BE2C (cell line): ENCODE measurements around the gene FTSJ3.
A peak's percentile ranks its signal among the peaks of the same experiment; 100 is the strongest.

Experiments
- DNase-seq: peaks from one replicate; pipeline ENCODE4 v3.0.0-alpha.2; 2020
- H3K27me3 ChIP-seq: fragments of 250-450 bp; sonication (Bioruptor Pico); 2 replicates; pipeline ENCODE4 v1.5.1; 2020; ENCODE audit warnings: mild to moderate bottlenecking
- H3K36me3 ChIP-seq: fragments of 250-450 bp; sonication (Bioruptor Pico); 2 replicates; pipeline ENCODE4 v1.5.1; 2020; ENCODE audit warnings: mild to moderate bottlenecking
- H3K4me1 ChIP-seq: fragments of 250-450 bp; sonication (Bioruptor Pico); 2 replicates; pipeline ENCODE4 v1.5.1; 2020
- H3K4me3 ChIP-seq: 2 replicates; pipeline ENCODE4 v1.5.1; 2011; ENCODE audit warnings: low read depth, low read length
- H3K9me3 ChIP-seq: fragments of 250-450 bp; sonication (Bioruptor Pico); 2 replicates; pipeline ENCODE4 v1.5.1; 2020
- TF ChIP-seq, protein P1 (sequence below): IDR thresholded peaks from 2 replicates; pipeline ENCODE4 v1.5.1; 2012; ENCODE audit warnings: mild to moderate bottlenecking, low read depth, low read length

The FTSJ3 gene

DNA sequence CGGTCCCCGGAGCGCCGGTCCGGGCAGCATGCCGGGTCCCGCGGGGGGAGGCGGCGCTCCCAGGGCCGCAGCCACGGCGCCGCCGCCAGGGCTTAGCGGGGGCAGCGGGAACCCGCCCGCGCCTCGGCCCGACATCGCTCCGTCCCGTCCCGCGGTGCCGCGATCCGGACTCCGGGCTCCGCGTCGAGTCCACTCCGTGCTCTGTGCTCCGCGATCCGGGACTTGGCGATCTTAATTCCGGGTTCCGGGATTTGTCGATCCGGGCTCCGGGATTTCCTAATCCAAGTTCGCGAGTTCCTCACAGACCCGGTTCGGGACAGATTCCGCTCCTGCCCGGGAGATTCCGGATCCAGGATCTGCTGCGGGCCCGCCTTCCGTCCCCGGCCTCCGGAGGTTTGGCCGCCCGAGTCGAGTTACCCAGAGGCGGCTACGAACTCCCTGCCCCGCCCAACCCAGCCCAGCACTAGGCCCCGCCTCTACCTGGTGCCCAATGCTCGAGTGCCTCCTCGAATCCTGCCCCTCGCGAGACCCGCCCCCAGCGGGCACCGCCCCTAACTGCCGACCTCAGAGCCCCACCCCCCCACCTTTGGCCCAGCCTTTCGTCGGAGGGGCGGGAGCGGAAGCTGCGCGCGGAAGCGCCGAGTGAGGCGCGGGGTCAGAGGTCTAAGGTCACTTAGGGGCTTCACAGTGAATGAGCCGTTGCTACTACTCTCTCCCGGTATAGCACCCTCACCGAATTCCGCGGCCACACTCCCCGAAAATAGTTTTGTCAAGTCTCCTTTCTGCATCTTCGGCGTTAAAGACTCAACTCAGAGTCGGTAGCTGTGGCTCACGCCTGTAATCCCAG, 15.3 kb upstream of the FTSJ3 start, which contains the start of gene SMARCD2:
Gene SMARCD2 (minus strand): TSS at position 146 of the 847 bp plus-strand sequence. CDS start 11 bp downstream, at position 135.
- Histone ChIP-seq H3K27me3 (no peaks in the 10 kb centered on the region), H3K4me1 (peaks cover 7% of the 10 kb centered on the region; the same call in 1 of the 2 replicates), H3K4me3 (peak within 1 kb of the TSS; percentile 97), H3K9me3 (no peaks in the 10 kb centered on the region), H3K36me3 (peaks cover 2% of the 10 kb centered on the region; the same call in 1 of the 2 replicates)
- TF ChIP-seq, protein P1, sequence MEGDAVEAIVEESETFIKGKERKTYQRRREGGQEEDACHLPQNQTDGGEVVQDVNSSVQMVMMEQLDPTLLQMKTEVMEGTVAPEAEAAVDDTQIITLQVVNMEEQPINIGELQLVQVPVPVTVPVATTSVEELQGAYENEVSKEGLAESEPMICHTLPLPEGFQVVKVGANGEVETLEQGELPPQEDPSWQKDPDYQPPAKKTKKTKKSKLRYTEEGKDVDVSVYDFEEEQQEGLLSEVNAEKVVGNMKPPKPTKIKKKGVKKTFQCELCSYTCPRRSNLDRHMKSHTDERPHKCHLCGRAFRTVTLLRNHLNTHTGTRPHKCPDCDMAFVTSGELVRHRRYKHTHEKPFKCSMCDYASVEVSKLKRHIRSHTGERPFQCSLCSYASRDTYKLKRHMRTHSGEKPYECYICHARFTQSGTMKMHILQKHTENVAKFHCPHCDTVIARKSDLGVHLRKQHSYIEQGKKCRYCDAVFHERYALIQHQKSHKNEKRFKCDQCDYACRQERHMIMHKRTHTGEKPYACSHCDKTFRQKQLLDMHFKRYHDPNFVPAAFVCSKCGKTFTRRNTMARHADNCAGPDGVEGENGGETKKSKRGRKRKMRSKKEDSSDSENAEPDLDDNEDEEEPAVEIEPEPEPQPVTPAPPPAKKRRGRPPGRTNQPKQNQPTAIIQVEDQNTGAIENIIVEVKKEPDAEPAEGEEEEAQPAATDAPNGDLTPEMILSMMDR = peak; percentile 6; the same call in 1 of the 2 replicates
- DNase-seq = peak; percentile 99

DNA sequence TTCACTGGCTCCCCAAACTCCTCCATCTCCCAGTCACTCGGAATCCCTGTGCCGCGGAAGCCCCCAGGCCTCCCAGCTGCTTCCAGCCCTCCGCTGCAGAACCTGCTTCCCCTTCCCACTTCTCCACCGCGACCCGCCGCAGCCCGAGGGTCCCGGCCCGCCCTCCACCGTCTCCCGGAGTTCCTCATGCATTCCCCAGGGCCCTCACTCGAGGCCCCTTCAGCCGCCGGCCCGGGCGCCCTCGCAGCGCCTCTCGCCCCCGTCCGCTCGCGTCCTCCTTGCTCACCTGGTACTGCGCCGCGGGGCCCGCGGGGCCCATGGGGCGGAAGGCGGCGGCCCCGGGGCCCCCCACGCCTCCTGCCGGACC, 14.7 kb upstream of the FTSJ3 start:
- peak; percentile 42 for DNase-seq
- H3K4me1 ChIP-seq = peaks cover 7% of the 10 kb centered on the region; the same call in 1 of the 2 replicates
- peaks cover 7% of the 10 kb centered on the region for H3K36me3 ChIP-seq

DNA sequence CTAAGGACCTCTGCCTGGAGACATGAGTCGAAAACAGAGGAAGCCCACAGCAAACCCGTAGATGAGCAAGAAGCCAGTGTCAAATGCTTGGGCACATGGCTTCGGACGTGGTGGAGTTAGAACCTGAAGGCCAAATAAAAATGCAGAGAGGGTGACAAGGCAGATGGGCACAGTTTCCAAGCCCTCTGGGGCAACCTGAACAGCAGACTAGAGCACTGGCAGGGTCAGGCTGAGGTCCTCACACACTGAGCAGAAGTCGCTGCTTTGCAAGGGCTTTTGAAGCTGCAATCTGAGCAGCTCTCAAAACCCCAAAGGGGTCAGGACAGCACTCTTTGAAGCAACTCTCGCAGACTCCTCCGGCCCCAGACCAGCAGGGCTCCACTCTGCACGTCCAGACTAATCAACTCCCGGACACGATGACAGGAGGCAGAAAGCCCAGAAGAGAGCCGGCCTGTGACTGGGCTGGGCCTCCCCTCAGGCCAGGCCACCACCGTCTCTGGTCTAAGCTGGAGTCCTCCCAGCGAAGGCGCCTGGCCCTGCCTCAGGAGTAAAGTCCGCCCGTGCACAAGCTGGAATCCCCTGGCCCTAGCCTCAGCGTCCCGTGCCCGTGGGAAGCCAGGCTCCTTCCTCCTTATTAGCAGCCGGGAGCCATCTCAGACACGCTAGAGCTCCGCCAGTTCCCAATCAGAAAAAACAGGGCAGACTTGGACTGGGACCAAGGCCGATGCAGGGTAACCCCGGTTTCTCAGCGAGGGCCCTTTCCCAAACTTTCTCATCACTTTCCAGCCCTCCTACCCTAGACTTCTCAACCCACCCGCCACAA, 14.1 kb upstream of the FTSJ3 start:
- H3K36me3 ChIP-seq = peaks cover 13% of the 10 kb centered on the region
- H3K4me1 ChIP-seq = peaks cover 7% of the 10 kb centered on the region; the same call in 1 of the 2 replicates
- H3K4me3 ChIP-seq = peak overlapping the region; percentile 97
- peak; percentile 86 for DNase-seq
- TF ChIP-seq, protein P1 = no peak
- H3K27me3 ChIP-seq = no peaks in the 10 kb centered on the region
- no peaks in the 10 kb centered on the region for H3K9me3 ChIP-seq

More for the DNA sequence above, 14.7 kb upstream of the FTSJ3 start:
- Histone ChIP-seq H3K4me3 (peak overlapping the region; percentile 97), H3K9me3 (no peaks in the 10 kb centered on the region), H3K27me3 (no peaks in the 10 kb centered on the region)
- TF ChIP-seq, protein P1 = no peak

DNA sequence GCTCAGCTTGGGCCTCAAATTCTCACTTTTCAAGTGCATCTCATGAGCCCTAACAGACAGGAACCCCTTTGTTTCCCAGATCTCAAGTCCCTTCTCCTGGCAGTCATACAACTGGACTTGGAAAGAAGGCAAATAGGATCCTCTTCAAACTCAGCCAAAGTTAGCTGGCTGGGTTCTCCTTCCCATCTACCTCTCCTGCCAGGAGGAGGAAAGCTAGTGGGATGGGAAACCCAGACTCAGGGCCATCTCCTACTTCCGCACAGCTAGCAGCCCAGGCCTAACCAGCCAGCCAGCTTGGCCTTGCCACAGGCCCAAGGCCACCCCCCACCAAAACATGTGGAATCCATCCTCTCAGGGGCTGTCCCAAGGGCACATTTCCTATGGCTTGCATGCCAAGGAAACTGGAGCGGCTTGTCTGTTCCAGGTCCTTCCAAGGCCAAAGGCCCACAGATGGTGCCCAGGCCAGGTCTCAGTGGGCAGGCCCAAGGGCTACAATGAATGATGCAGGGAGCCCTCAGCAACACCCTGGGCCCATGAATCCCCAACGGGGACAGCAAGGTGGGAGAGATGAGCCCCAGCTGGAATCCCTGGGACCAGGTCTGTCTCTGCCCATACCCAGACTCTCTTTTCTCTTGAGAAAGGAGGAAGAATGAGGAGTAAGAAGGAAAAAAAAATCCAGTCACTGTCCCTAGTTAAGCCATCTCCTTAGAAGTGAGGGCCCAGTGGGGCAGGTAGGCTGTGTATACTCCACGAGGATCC, 13.3 kb upstream of the FTSJ3 start:
- TF ChIP-seq, protein P1 = no peak
- peaks cover 17% of the 10 kb centered on the region for H3K36me3 ChIP-seq
- no peak for DNase-seq
- no peaks in the 10 kb centered on the region for H3K9me3 ChIP-seq
- H3K4me1 ChIP-seq = peaks cover 7% of the 10 kb centered on the region; the same call in 1 of the 2 replicates
- H3K27me3 ChIP-seq = no peaks in the 10 kb centered on the region
- H3K4me3 ChIP-seq = peak overlapping the region; percentile 97

DNA sequence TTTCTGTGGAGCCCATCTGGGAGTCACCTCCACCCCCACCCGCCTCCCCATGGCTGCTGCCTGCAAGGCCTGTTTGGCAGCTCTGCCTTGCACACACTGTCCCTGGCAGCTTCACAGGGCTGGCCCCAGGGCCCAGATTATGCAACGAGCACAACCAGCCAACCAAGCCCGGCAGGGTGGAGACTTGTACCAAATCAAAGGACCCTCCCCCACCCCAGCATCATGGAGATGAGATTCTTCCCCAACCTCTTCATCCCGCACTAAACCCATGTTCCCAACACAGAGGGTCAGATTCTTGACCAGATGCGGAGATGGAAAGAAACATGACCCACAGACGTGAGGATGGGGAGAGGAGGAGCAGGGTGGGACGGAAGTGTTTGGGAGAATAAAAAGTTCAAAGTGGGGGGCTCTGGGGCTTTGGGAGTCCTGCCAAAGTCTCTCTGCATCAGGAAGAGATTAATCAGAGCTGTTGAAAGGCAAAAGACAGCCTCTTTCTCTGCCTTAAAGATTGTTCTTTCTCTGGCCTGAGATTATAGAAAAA, 11.2 kb upstream of the FTSJ3 start:
- no peak overlapping the region for H3K4me3 ChIP-seq
- peaks cover 36% of the 10 kb centered on the region for H3K36me3 ChIP-seq
- peak; percentile 71 for DNase-seq
- no peaks in the 10 kb centered on the region for H3K9me3 ChIP-seq
- TF ChIP-seq, protein P1 = no peak
- peaks cover 14% of the 10 kb centered on the region for H3K4me1 ChIP-seq
- H3K27me3 ChIP-seq = no peaks in the 10 kb centered on the region
